GM12878 (cell line): ENCODE measurements around the gene ADGRB2. TPM values are rescaled to one million over a fixed set of nuclear protein-coding genes. Genes with fewer than 3 reads are reported as not detected.
A peak's percentile ranks its signal among the peaks of the same experiment; 100 is the strongest.

ENCODE experiments used
- ATAC-seq: fragments of 200-7000 bp; cut with Tn5 transposase; 3 replicates; pipeline ENCODE4 v1.9.1; 2020; ENCODE audit warnings: mild to moderate bottlenecking, moderate library complexity
- BruUV-seq: library from RNA; stranded (reverse); fragments of 400-500 nt; replicated peaks from 2 replicates; lab custom pipeline; 2021; lab: Mats Ljungman, UMichigan
- CTCF ChIA-PET: fragments of 300-600 bp; sonication (Branson Sonifier 250); formaldehyde crosslinking; extraction: SDS; loops from one replicate; lab custom pipeline; 2021; ENCODE audit warnings: inconsistent platforms; lab: Yijun Ruan, JAX
- POLR2A ChIA-PET: fragments of 350-600 bp; formaldehyde crosslinking; extraction: SDS; loops from one replicate; lab custom pipeline; 2021; ENCODE audit warnings: inconsistent platforms; lab: Charles Lee
- RAD21 ChIA-PET: fragments of 300-600 bp; sonication (Branson Sonifier 250); formaldehyde crosslinking; loops from one replicate; lab custom pipeline; 2023; ENCODE audit warnings: antibody characterized with exemption; ENCODE audit not compliant: unreplicated experiment; lab: Charles Lee
- SMC1A ChIA-PET: fragments of 300-600 bp; sonication (Branson Sonifier 250); formaldehyde crosslinking; loops from one replicate; lab custom pipeline; 2023; ENCODE audit not compliant: unreplicated experiment, uncharacterized antibody; lab: Charles Lee
- DNase-seq: peaks from one replicate; pipeline ENCODE4 v3.0.0-alpha.2; 2011; ENCODE audit warnings: low read depth, low spot score
- FAIRE-seq: peaks from 3 replicates; lab custom pipeline; 2011; peaks lifted over from hg19 to GRCh38; lab: Jason Lieb, UNC
- H2AFZ ChIP-seq: 2 replicates; pipeline ENCODE4 v1.6.0; 2011; ENCODE audit warnings: low read depth, low read length, control low read depth; ENCODE audit not compliant: control insufficient read depth
- H3K27ac ChIP-seq: 2 replicates; pipeline ENCODE4 v1.5.1; 2011; ENCODE audit warnings: control low read depth; ENCODE audit not compliant: control insufficient read depth, insufficient read depth
- H3K27me3 ChIP-seq, 2 experiments: replicated peaks in 1 of 2; 2 replicates each; pipeline versions ENCODE4 v1.6.0 to v1.6.1; 2011; ENCODE audit warnings: low read length in 1 of 2; ENCODE audit not compliant: control insufficient read depth in 2 of 2, insufficient read depth in 2 of 2
- H3K36me3 ChIP-seq, 2 experiments: 2 replicates each; pipeline ENCODE4 v1.5.1; 2011; ENCODE audit warnings: low read length in 1 of 2; ENCODE audit not compliant: control insufficient read depth in 2 of 2, insufficient read depth in 2 of 2
- H3K4me1 ChIP-seq: 2 replicates; pipeline ENCODE4 v1.6.1; 2011; ENCODE audit warnings: mild to moderate bottlenecking, low read length, moderate library complexity, mixed read lengths; ENCODE audit not compliant: control insufficient read depth, insufficient read depth
- H3K4me2 ChIP-seq: 2 replicates; pipeline ENCODE4 v1.6.0; 2011; ENCODE audit warnings: control low read depth; ENCODE audit not compliant: control insufficient read depth, insufficient read depth
- H3K4me3 ChIP-seq: fragments of 200-600 bp; sonication (generic); 2 replicates; pipeline ENCODE4 v1.5.1; 2016
- H3K79me2 ChIP-seq: 2 replicates; pipeline ENCODE4 v1.6.0; 2011; ENCODE audit warnings: low read length; ENCODE audit not compliant: control insufficient read depth, insufficient read depth
- H3K9ac ChIP-seq: 2 replicates; pipeline ENCODE4 v1.8.0; 2011; ENCODE audit warnings: low read length, control low read depth, mixed read lengths; ENCODE audit not compliant: control insufficient read depth, insufficient read depth
- H3K9me3 ChIP-seq: replicated peaks from 3 replicates; pipeline ENCODE4 v1.5.1; 2011; ENCODE audit warnings: mild to moderate bottlenecking, low read length; ENCODE audit not compliant: control insufficient read depth, insufficient read depth
- H4K20me1 ChIP-seq: 2 replicates; pipeline ENCODE4 v1.6.0; 2011; ENCODE audit not compliant: control insufficient read depth, insufficient read depth
- E2F8 ChIP-seq: fragments of 450-650 bp; IDR thresholded peaks from 2 replicates; pipeline ENCODE4 v1.6.1; 2018; ENCODE audit warnings: mild to moderate bottlenecking, low read depth, moderate library complexity; ENCODE audit not compliant: partially characterized antibody
- EZH2 ChIP-seq: IDR thresholded peaks from 2 replicates; pipeline ENCODE4 v1.6.1; 2012; ENCODE audit warnings: low read depth, mild to moderate bottlenecking, control low read depth, inconsistent platforms, low read length, borderline replicate concordance; ENCODE audit not compliant: control insufficient read depth
- GABPA ChIP-seq: IDR thresholded peaks from 2 replicates; pipeline ENCODE4 v1.6.1; 2014; ENCODE audit warnings: antibody characterized with exemption, low read depth, mild to moderate bottlenecking, inconsistent platforms
- JUND ChIP-seq: IDR thresholded peaks from 2 replicates; pipeline ENCODE4 v1.6.1; 2012; ENCODE audit warnings: low read depth, mild to moderate bottlenecking, low read length, improper control_type of control experiment, moderate library complexity
- KAT2A ChIP-seq: conservative IDR thresholded peaks from 2 replicates; pipeline ENCODE4 v1.6.1; 2011; ENCODE audit warnings: low read depth, low read length; ENCODE audit not compliant: control insufficient read depth
- KLF5 ChIP-seq: fragments of 450-650 bp; IDR thresholded peaks from 2 replicates; pipeline ENCODE4 v1.6.1; 2014; ENCODE audit warnings: mild to moderate bottlenecking; ENCODE audit not compliant: partially characterized antibody
- RELA ChIP-seq: fragments of 450-650 bp; IDR thresholded peaks from 2 replicates; pipeline ENCODE4 v1.8.0; 2014; ENCODE audit warnings: borderline replicate concordance; ENCODE audit not compliant: partially characterized antibody
- SUPT20H ChIP-seq: IDR thresholded peaks from 2 replicates; pipeline ENCODE4 v1.6.1; 2011; ENCODE audit warnings: low read depth, mild to moderate bottlenecking, low read length, moderate library complexity, borderline replicate concordance; ENCODE audit not compliant: control insufficient read depth
- ZNF274 ChIP-seq: IDR thresholded peaks from one replicate; pipeline ENCODE4 v1.8.0; 2011; ENCODE audit not compliant: insufficient read length, insufficient read depth
- WGBS: methylation state at CpG from one replicate; pipeline ENCODE4 v1.1.6; 2016; ENCODE audit warnings: low lambda C conversion rate; ENCODE audit not compliant: insufficient replicate concordance, insufficient coverage; ENCODE audit errors: missing lambda C conversion rate; 5-methylcytosine and 5-hydroxymethylcytosine counted together
- in situ Hi-C: fragments of 300-500 bp; cut with MboI; formaldehyde crosslinking; loops from 9 replicates; pipeline ENCODE4 v1.14.3; 2018; ENCODE audit warnings: mixed read lengths
- intact Hi-C: fragments of 100-400 bp; cut with micrococcal nuclease; formaldehyde crosslinking; loops from one replicate; pipeline ENCODE4 v1.14.2; 2022; ENCODE audit not compliant: unreplicated experiment
- polyA plus RNA-seq, 11 experiments: library from polyadenylated mRNA; depleted of rRNA in 4 of 11; unstranded in 6 of 11; stranded (reverse) in 5 of 11; fragments of >200 nt; fragmentation: Nextera tagmentation in 4 of 11; fragmentation: Illumina TruSeq in 1 of 11; extraction: Ambion mirVana in 4 of 11; extraction: Trizol in 1 of 11; gene quantifications; 1 replicate in 1 of 11; 2 replicates in 10 of 11; pipeline versions ENCODE4 v1.2.1 to v1.2.3, GENCODE V29; 2011 to 2016; ENCODE audit warnings: inconsistent platforms in 2 of 11, missing spikeins in 2 of 11, low read depth in 1 of 11
- total RNA-seq, 4 experiments: library from RNA; depleted of rRNA in 3 of 4; stranded (reverse); fragments of >200 nt in 3 of 4; fragmentation: Illumina TruSeq in 1 of 4; extraction: Trizol in 1 of 4; gene quantifications; 2 replicates each; pipeline versions ENCODE4 v1.2.1 to v1.2.3, GENCODE V29; 2013 to 2021

Gene ADGRB2
- total and polyA plus RNA-seq, 10 of the 15 experiments (the other 5 are each of a cell fraction or from before 2014, with no cell fraction given): 0.11 to 0.33 (median 0.18) TPM; not detected in 4

DNA sequence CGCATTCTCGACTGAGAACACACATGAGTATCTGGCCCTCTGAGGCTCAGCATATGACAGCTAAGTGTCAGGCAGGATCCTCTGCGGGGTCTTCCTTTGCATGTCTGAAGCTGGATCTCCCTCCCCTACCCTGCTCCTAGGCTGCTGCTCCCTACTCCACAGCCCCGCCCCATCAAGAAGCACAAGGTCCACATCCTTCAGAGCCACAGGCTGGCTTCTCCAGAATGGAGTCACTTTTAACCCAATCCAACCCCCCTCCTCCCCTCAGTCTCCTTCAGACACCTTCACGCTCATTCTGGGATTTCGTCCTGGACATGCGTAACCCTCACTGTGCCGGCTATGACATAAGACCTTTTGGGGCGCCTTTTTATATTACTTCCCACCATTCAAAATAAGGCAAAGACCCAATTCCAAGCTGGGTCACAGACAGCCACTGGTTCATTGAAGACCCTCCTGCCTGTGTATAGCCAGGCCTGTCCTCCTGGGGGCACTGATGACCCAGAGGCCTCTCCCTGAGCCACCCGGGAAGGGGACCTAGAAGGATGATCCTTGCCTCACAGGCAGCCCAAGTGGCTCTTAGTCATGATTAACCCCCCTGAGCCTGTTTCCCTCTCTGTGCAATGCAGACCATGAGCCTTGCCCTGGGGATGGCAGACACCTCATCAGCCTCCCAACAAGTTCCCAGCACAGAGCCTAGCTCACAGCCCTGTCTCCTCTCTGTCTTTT is 4.7 kb downstream of the ADGRB2 start:
- in situ Hi-C loops (no loop called here), intact Hi-C loops (no loop called here)
- peaks cover 8% of the 10 kb centered on the region for H3K4me1 ChIP-seq
- ChIA-PET POLR2A (no interaction called here), RAD21 (interaction anchor here (2.1 kb wide), 1 partner anchor 30 kb away, joined by 8 read pairs; no protein-coding TSS in a partner anchor), SMC1A (interaction anchor here (1.4 kb wide), 1 partner anchor 17 kb away, joined by 4 read pairs; no protein-coding TSS in a partner anchor), CTCF (interaction anchor here (0.5 to 3.6 kb wide), 3 partner anchors 14 to 48 kb away, joined by 4 to 18 read pairs (median 11); no protein-coding TSS in a partner anchor)
- no peak overlapping the region for H3K9ac ChIP-seq
- no peak overlapping the region for H3K27ac ChIP-seq
- TF ChIP-seq KAT2A (no peak), GABPA (no peak), SUPT20H (no peak)
- H3K36me3 ChIP-seq: no peaks in the 10 kb centered on the region
- FAIRE-seq: peak; percentile 35
- no peak overlapping the region for H3K4me3 ChIP-seq
- BruUV-seq: no TSS peak
- no peak for ATAC-seq
- H3K9me3 ChIP-seq: no peaks in the 10 kb centered on the region
- no peak overlapping the region for H3K4me2 ChIP-seq
- no peaks in the 10 kb centered on the region for H3K79me2 ChIP-seq
- no peak for DNase-seq
- no peak overlapping the region for H2AFZ ChIP-seq
- peaks cover 13 to 20% of the 10 kb centered on the region in 2 experiments for H3K27me3 ChIP-seq
- WGBS: 72% methylated on average over 10 of the region's 10 CpGs
- no peaks in the 10 kb centered on the region for H4K20me1 ChIP-seq

DNA sequence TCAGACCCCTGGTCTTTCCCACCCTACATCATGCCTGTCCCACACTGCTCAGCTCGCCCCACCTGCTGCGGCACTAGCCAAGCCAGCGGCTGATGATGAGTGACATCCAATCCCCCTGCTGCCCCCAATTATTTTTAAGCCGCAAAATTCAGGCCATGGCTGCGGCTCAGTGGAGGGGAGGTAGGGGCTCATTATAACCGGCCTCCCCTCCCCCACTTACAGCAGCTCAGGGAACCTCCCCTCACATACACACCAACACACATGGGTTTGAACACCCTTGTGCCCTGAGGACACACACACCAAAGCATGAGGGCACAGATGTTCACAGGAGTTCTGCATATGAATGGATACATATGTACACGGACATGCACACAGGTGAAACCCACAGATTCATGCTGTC is 5.3 kb downstream of the ADGRB2 start:
- in situ Hi-C loops (no loop called here), intact Hi-C loops (no loop called here)
- SMC1A ChIA-PET: no interaction called here
- H3K79me2 ChIP-seq: no peaks in the 10 kb centered on the region
- no peak overlapping the region for H3K27ac ChIP-seq
- no peak for DNase-seq
- H3K4me2 ChIP-seq: no peak overlapping the region
- H3K9ac ChIP-seq: no peak overlapping the region
- TF ChIP-seq RELA (no peak), EZH2 (no peak), KLF5 (no peak), KAT2A (no peak), E2F8 (no peak), JUND (no peak), ZNF274 (no peak)
- H3K4me3 ChIP-seq: no peak overlapping the region
- H2AFZ ChIP-seq: no peak overlapping the region
- no peaks in the 10 kb centered on the region for H3K9me3 ChIP-seq
- no peaks in the 10 kb centered on the region for H3K36me3 ChIP-seq
- no peak for ATAC-seq
- FAIRE-seq: no peak
- no TSS peak for BruUV-seq
- RAD21 ChIA-PET: interaction anchor here (0.9 to 1.9 kb wide), 2 partner anchors 30 to 44 kb away, joined by 3 to 6 read pairs; no protein-coding TSS in a partner anchor
- POLR2A ChIA-PET: no interaction called here
- WGBS: 65% methylated on average over 7 of the region's 7 CpGs
- H4K20me1 ChIP-seq: no peaks in the 10 kb centered on the region
- H3K27me3 ChIP-seq: peaks cover 13 to 19% of the 10 kb centered on the region in 2 experiments
- peaks cover 8% of the 10 kb centered on the region for H3K4me1 ChIP-seq
- CTCF ChIA-PET: interaction anchor here (0.8 to 3.6 kb wide), 3 partner anchors 13 to 44 kb away, joined by 3 to 18 read pairs (median 3); no protein-coding TSS in a partner anchor
